GM12878 (cell line): Measurements from ENCODE around the gene SRBD1. TPM values are rescaled to one million over a fixed set of nuclear protein-coding genes. Genes with fewer than 3 reads are reported as not detected.

Source experiments
- ATAC-seq: fragments of 200-7000 bp; cut with Tn5 transposase; 3 replicates; pipeline ENCODE4 v1.9.1; 2020; ENCODE audit warnings: mild to moderate bottlenecking, moderate library complexity
- BruUV-seq: library from RNA; stranded (reverse); fragments of 400-500 nt; replicated peaks from 2 replicates; lab custom pipeline; 2021; lab: Mats Ljungman, UMichigan
- CTCF ChIA-PET: fragments of 300-600 bp; sonication (Branson Sonifier 250); formaldehyde crosslinking; extraction: SDS; loops from one replicate; lab custom pipeline; 2021; ENCODE audit warnings: inconsistent platforms; lab: Yijun Ruan, JAX
- POLR2A ChIA-PET: fragments of 350-600 bp; formaldehyde crosslinking; extraction: SDS; loops from one replicate; lab custom pipeline; 2021; ENCODE audit warnings: inconsistent platforms; lab: Charles Lee
- RAD21 ChIA-PET: fragments of 300-600 bp; sonication (Branson Sonifier 250); formaldehyde crosslinking; loops from one replicate; lab custom pipeline; 2023; ENCODE audit warnings: antibody characterized with exemption; ENCODE audit not compliant: unreplicated experiment; lab: Charles Lee
- SMC1A ChIA-PET: fragments of 300-600 bp; sonication (Branson Sonifier 250); formaldehyde crosslinking; loops from one replicate; lab custom pipeline; 2023; ENCODE audit not compliant: unreplicated experiment, uncharacterized antibody; lab: Charles Lee
- DNase-seq: peaks from one replicate; pipeline ENCODE4 v3.0.0-alpha.2; 2011; ENCODE audit warnings: low read depth, low spot score
- FAIRE-seq: peaks from 3 replicates; lab custom pipeline; 2011; peaks lifted over from hg19 to GRCh38; lab: Jason Lieb, UNC
- H2AFZ ChIP-seq: 2 replicates; pipeline ENCODE4 v1.6.0; 2011; ENCODE audit warnings: low read depth, low read length, control low read depth; ENCODE audit not compliant: control insufficient read depth
- H3K27ac ChIP-seq: 2 replicates; pipeline ENCODE4 v1.5.1; 2011; ENCODE audit warnings: control low read depth; ENCODE audit not compliant: control insufficient read depth, insufficient read depth
- H3K27me3 ChIP-seq, 2 experiments: replicated peaks in 1 of 2; 2 replicates each; pipeline versions ENCODE4 v1.6.0 to v1.6.1; 2011; ENCODE audit warnings: low read length in 1 of 2; ENCODE audit not compliant: control insufficient read depth in 2 of 2, insufficient read depth in 2 of 2
- H3K36me3 ChIP-seq, 2 experiments: 2 replicates each; pipeline ENCODE4 v1.5.1; 2011; ENCODE audit warnings: low read length in 1 of 2; ENCODE audit not compliant: control insufficient read depth in 2 of 2, insufficient read depth in 2 of 2
- H3K4me1 ChIP-seq: 2 replicates; pipeline ENCODE4 v1.6.1; 2011; ENCODE audit warnings: mild to moderate bottlenecking, low read length, moderate library complexity, mixed read lengths; ENCODE audit not compliant: control insufficient read depth, insufficient read depth
- H3K4me2 ChIP-seq: 2 replicates; pipeline ENCODE4 v1.6.0; 2011; ENCODE audit warnings: control low read depth; ENCODE audit not compliant: control insufficient read depth, insufficient read depth
- H3K4me3 ChIP-seq: fragments of 200-600 bp; sonication (generic); 2 replicates; pipeline ENCODE4 v1.5.1; 2016
- H3K79me2 ChIP-seq: 2 replicates; pipeline ENCODE4 v1.6.0; 2011; ENCODE audit warnings: low read length; ENCODE audit not compliant: control insufficient read depth, insufficient read depth
- H3K9ac ChIP-seq: 2 replicates; pipeline ENCODE4 v1.8.0; 2011; ENCODE audit warnings: low read length, control low read depth, mixed read lengths; ENCODE audit not compliant: control insufficient read depth, insufficient read depth
- H3K9me3 ChIP-seq: replicated peaks from 3 replicates; pipeline ENCODE4 v1.5.1; 2011; ENCODE audit warnings: mild to moderate bottlenecking, low read length; ENCODE audit not compliant: control insufficient read depth, insufficient read depth
- H4K20me1 ChIP-seq: 2 replicates; pipeline ENCODE4 v1.6.0; 2011; ENCODE audit not compliant: control insufficient read depth, insufficient read depth
- BHLHE40 ChIP-seq, 2 experiments: fragments of 450-650 bp in 1 of 2; IDR thresholded peaks; 2 replicates each; pipeline ENCODE4 v1.6.1; 2011 to 2017; ENCODE audit warnings: low read depth in 2 of 2, borderline replicate concordance in 1 of 2, improper control_type of control experiment in 1 of 2, low read length in 1 of 2, mild to moderate bottlenecking in 1 of 2
- FOS ChIP-seq: IDR thresholded peaks from 3 replicates; pipeline ENCODE4 v1.6.1; 2011; ENCODE audit warnings: borderline replicate concordance; ENCODE audit not compliant: insufficient read length; ENCODE audit errors: extremely low read depth
- JUND ChIP-seq: IDR thresholded peaks from 2 replicates; pipeline ENCODE4 v1.6.1; 2012; ENCODE audit warnings: low read depth, mild to moderate bottlenecking, low read length, improper control_type of control experiment, moderate library complexity
- SMAD5 ChIP-seq: IDR thresholded peaks from 2 replicates; pipeline ENCODE4 v1.6.1; 2016; ENCODE audit warnings: antibody characterized with exemption, low read depth
- SREBF1 ChIP-seq: IDR thresholded peaks from 2 replicates; pipeline ENCODE4 v1.6.1; 2012; ENCODE audit warnings: mild to moderate bottlenecking, low read length
- TARDBP ChIP-seq: IDR thresholded peaks from 2 replicates; pipeline ENCODE4 v1.6.1; 2016; ENCODE audit warnings: borderline replicate concordance
- USF2 ChIP-seq: IDR thresholded peaks from 2 replicates; pipeline ENCODE4 v1.6.1; 2011; ENCODE audit warnings: low read depth, low read length, improper control_type of control experiment, borderline replicate concordance
- ZBTB11 ChIP-seq: fragments of 450-650 bp; formaldehyde crosslinking; IDR thresholded peaks from 2 replicates; pipeline ENCODE4 v1.5.0; 2022; ENCODE audit warnings: mild to moderate bottlenecking, missing genetic modification characterization
- WGBS: methylation state at CpG from one replicate; pipeline ENCODE4 v1.1.6; 2016; ENCODE audit warnings: low lambda C conversion rate; ENCODE audit not compliant: insufficient replicate concordance, insufficient coverage; ENCODE audit errors: missing lambda C conversion rate; 5-methylcytosine and 5-hydroxymethylcytosine counted together
- in situ Hi-C: fragments of 300-500 bp; cut with MboI; formaldehyde crosslinking; loops from 9 replicates; pipeline ENCODE4 v1.14.3; 2018; ENCODE audit warnings: mixed read lengths
- intact Hi-C: fragments of 100-400 bp; cut with micrococcal nuclease; formaldehyde crosslinking; loops from one replicate; pipeline ENCODE4 v1.14.2; 2022; ENCODE audit not compliant: unreplicated experiment
- polyA plus RNA-seq, 11 experiments: library from polyadenylated mRNA; depleted of rRNA in 4 of 11; unstranded in 6 of 11; stranded (reverse) in 5 of 11; fragments of >200 nt; fragmentation: Nextera tagmentation in 4 of 11; fragmentation: Illumina TruSeq in 1 of 11; extraction: Ambion mirVana in 4 of 11; extraction: Trizol in 1 of 11; gene quantifications; 1 replicate in 1 of 11; 2 replicates in 10 of 11; pipeline versions ENCODE4 v1.2.1 to v1.2.3, GENCODE V29; 2011 to 2016; ENCODE audit warnings: inconsistent platforms in 2 of 11, missing spikeins in 2 of 11, low read depth in 1 of 11
- total RNA-seq, 4 experiments: library from RNA; depleted of rRNA in 3 of 4; stranded (reverse); fragments of >200 nt in 3 of 4; fragmentation: Illumina TruSeq in 1 of 4; extraction: Trizol in 1 of 4; gene quantifications; 2 replicates each; pipeline versions ENCODE4 v1.2.1 to v1.2.3, GENCODE V29; 2013 to 2021

SRBD1 gene
- total and polyA plus RNA-seq, 10 of the 15 experiments (the other 5 are each of a cell fraction or from before 2014, with no cell fraction given), result 9.7 to 33.1 (median 20.1) TPM

- TF ChIP-seq BHLHE40 (IDR thresholded peaks at IDR 0.05; ENCODE audit: borderline replicate concordance in 1 of 2, low read depth in 2 of 2, low read length in 1 of 2), result no peak
- TF ChIP-seq FOS, result no peak
- TF ChIP-seq SMAD5, result no peak
- TF ChIP-seq USF2, result no peak
- TF ChIP-seq TARDBP, result no peak
- TF ChIP-seq SREBF1, result no peak
- TF ChIP-seq ZBTB11, result no peak
- no peak for TF ChIP-seq JUND
- Histone ChIP-seq H3K4me1 (no peaks in the 10 kb centered on the region; the same call in 1 of the 2 replicates), H4K20me1 (0 out of 2 replicates have a peak, but pooled peaks cover 2% of the 10 kb centered on the region), H2AFZ (no peak overlapping the region), H3K4me3 (no peak overlapping the region), H3K36me3 (no peaks in the 10 kb centered on the region), H3K9me3 (no peaks in the 10 kb centered on the region), H3K79me2 (no peaks in the 10 kb centered on the region), H3K4me2 (no peak overlapping the region), H3K27me3 (peaks cover 0 to 3% of the 10 kb centered on the region in 2 experiments; a peak in 1 of 4 replicates), H3K27ac (no peak overlapping the region), H3K9ac (no peak overlapping the region)
- no TSS peak for BruUV-seq
- RAD21 ChIA-PET, result no interaction called here
- FAIRE-seq (no peak), ATAC-seq (no peak), DNase-seq (no peak)
- in situ Hi-C loops, result loop anchor here (10.0 to 25.0 kb wide), 2 partner anchors 651 to 726 kb away; no protein-coding TSS in a partner anchor
- intact Hi-C loops, result loop anchor here (10.0 kb wide), 1 partner anchor 819 kb away; no protein-coding TSS in a partner anchor
- WGBS, result 40% methylated on average over 5 of the region's 5 CpGs
- SMC1A ChIA-PET, result interaction anchor here (0.9 kb wide), 1 partner anchor 652 kb away, joined by 3 read pairs; no protein-coding TSS in a partner anchor
- CTCF ChIA-PET, result no interaction called here
- POLR2A ChIA-PET, result no interaction called here
Observed at GRCh38 chr2:45636008-45636407, 24.9 kb upstream of the SRBD1 start.
